K562 (cell line): ENCODE data around the gene GATA6. TPM values are rescaled to one million over a fixed set of nuclear protein-coding genes. Genes with fewer than 3 reads are reported as not detected.

ENCODE experiments used
- ATAC-seq: fragments of 200-7000 bp; cut with Tn5 transposase; 3 replicates; pipeline ENCODE4 v1.9.1; 2020; ENCODE audit warnings: moderate library complexity
- BruUV-seq: library from RNA; stranded (reverse); fragments of 400-500 nt; replicated peaks from 2 replicates; lab custom pipeline; 2021; lab: Mats Ljungman, UMichigan
- CTCF ChIA-PET: fragments of 300-600 bp; formaldehyde crosslinking; extraction: SDS; loops from one replicate; lab custom pipeline; 2021; ENCODE audit warnings: low intra/inter-chr PET ratio; lab: Yijun Ruan, JAX
- POLR2A ChIA-PET: fragments of 300-600, 350-650 bp; sonication (Branson Sonifier 250); formaldehyde crosslinking; extraction: SDS; loops from one replicate; lab custom pipeline; 2021; ENCODE audit warnings: antibody characterized with exemption, inconsistent platforms; lab: Yijun Ruan, JAX
- DNase-seq, 4 experiments: peaks; one replicate each; pipeline versions ENCODE4 v3.0.0 to v3.0.0-alpha.2; 2011 to 2018; ENCODE audit warnings: low spot score in 3 of 4, mixed read lengths in 3 of 4; ENCODE audit errors: extremely low read depth in 1 of 4
- FAIRE-seq: peaks from 2 replicates; lab custom pipeline; 2011; peaks lifted over from hg19 to GRCh38; lab: Jason Lieb, UNC
- H2AFZ ChIP-seq: 2 replicates; pipeline ENCODE4 v1.6.0; 2011; ENCODE audit warnings: low read depth, low read length, control low read depth, inconsistent platforms
- H3K27ac ChIP-seq: fragments of 200-600 bp; 3 replicates; pipeline ENCODE4 v1.8.0; 2011; ENCODE audit warnings: low read depth, mild to moderate bottlenecking, control low read depth, inconsistent platforms, low read length, moderate library complexity, mixed read lengths; ENCODE audit errors: extremely low read depth
- H3K27me3 ChIP-seq, 2 experiments: fragments of 300-600 bp in 1 of 2; 2 replicates in 1 of 2; 3 replicates in 1 of 2; pipeline versions ENCODE4 v1.6.0 to v1.8.0; 2011; ENCODE audit warnings: inconsistent platforms in 2 of 2, low read length in 2 of 2, mild to moderate bottlenecking in 1 of 2, mixed read lengths in 1 of 2, moderate library complexity in 1 of 2; ENCODE audit not compliant: control insufficient read depth in 2 of 2, insufficient read depth in 2 of 2
- H3K36me3 ChIP-seq: fragments of 300-600 bp; 3 replicates; pipeline ENCODE4 v1.8.0; 2011; ENCODE audit warnings: mild to moderate bottlenecking, low read length, inconsistent platforms; ENCODE audit not compliant: control insufficient read depth, insufficient read depth
- H3K4me1 ChIP-seq, 2 experiments: fragments of 200-600 bp in 1 of 2; replicated peaks in 1 of 2; 2 replicates in 1 of 2; 3 replicates in 1 of 2; pipeline versions ENCODE4 v1.5.1 to v1.8.0; 2011; ENCODE audit warnings: inconsistent platforms in 2 of 2, low read length in 2 of 2, mild to moderate bottlenecking in 1 of 2, mixed read lengths in 1 of 2, moderate library complexity in 1 of 2; ENCODE audit not compliant: control insufficient read depth in 2 of 2, insufficient read depth in 2 of 2
- H3K4me2 ChIP-seq: 2 replicates; pipeline ENCODE4 v1.6.1; 2011; ENCODE audit warnings: low read length, control low read depth, inconsistent platforms, mixed read lengths; ENCODE audit not compliant: insufficient read depth
- H3K4me3 ChIP-seq: fragments of 200-600 bp; sonication (generic), shearing (Covaris generic); 2 replicates; pipeline ENCODE4 v1.5.1; 2016; ENCODE audit warnings: control low read depth, inconsistent platforms
- H3K79me2 ChIP-seq: fragments of 200-600 bp; 3 replicates; pipeline ENCODE4 v1.8.0; 2011; ENCODE audit warnings: low read length, inconsistent platforms; ENCODE audit not compliant: control insufficient read depth, insufficient read depth
- H3K9ac ChIP-seq, 2 experiments: 2 replicates each; pipeline versions ENCODE4 v1.6.0 to v1.6.1; 2011; ENCODE audit warnings: low read depth in 2 of 2, low read length in 2 of 2, control low read depth in 1 of 2, inconsistent platforms in 1 of 2, mild to moderate bottlenecking in 1 of 2, mixed read lengths in 1 of 2; ENCODE audit not compliant: insufficient read depth in 1 of 2
- H3K9me1 ChIP-seq: one replicate; pipeline ENCODE4 v1.6.0; 2011; ENCODE audit warnings: inconsistent platforms, mild to moderate bottlenecking, low read length, moderate library complexity; ENCODE audit not compliant: control insufficient read depth, insufficient read depth
- H3K9me3 ChIP-seq: replicated peaks from 2 replicates; pipeline ENCODE4 v1.5.1; 2011; ENCODE audit warnings: low read depth, low read length, inconsistent platforms; ENCODE audit not compliant: control insufficient read depth, insufficient read depth
- H4K20me1 ChIP-seq: replicated peaks from 2 replicates; pipeline ENCODE4 v1.6.1; 2011; ENCODE audit warnings: low read length, inconsistent platforms, mixed read lengths; ENCODE audit not compliant: control insufficient read depth, insufficient read depth
- ATF1 ChIP-seq, 2 experiments: fragments of 450-650 bp in 1 of 2; IDR thresholded peaks; 2 replicates each; pipeline ENCODE4 v1.6.1; 2016; ENCODE audit warnings: missing compliant biosample characterization in 1 of 2, missing genetic modification characterization in 1 of 2
- BACH1 ChIP-seq: fragments of 200-800 bp; sonication (Bioruptor generic); IDR thresholded peaks from 2 replicates; pipeline ENCODE4 v1.6.1; 2016; ENCODE audit warnings: missing genetic modification characterization, missing compliant biosample characterization
- CBX8 ChIP-seq: fragments of 200-600 bp; sonication (generic); IDR thresholded peaks from 2 replicates; pipeline ENCODE4 v1.6.1; 2012; ENCODE audit warnings: borderline replicate concordance, mixed run types, low read depth, mild to moderate bottlenecking, moderate library complexity, mixed read lengths, low read length, control low read depth, inconsistent platforms; ENCODE audit not compliant: poor library complexity, severe bottlenecking; ENCODE audit errors: extremely low read depth
- CEBPB ChIP-seq: fragments of 450-650 bp; IDR thresholded peaks from 2 replicates; pipeline ENCODE4 v1.6.1; 2016; ENCODE audit warnings: missing genetic modification characterization, missing compliant biosample characterization
- POLR3G ChIP-seq: IDR thresholded peaks from 2 replicates; pipeline ENCODE4 v1.6.1; 2011; ENCODE audit not compliant: insufficient read length, insufficient replicate concordance; ENCODE audit errors: extremely low read depth
- SAFB ChIP-seq: fragments of 200-400 bp; formaldehyde crosslinking; IDR thresholded peaks from 2 replicates; pipeline ENCODE4 v1.6.1; 2017; ENCODE audit warnings: low read depth, low read length, borderline replicate concordance
- TEAD1 ChIP-seq, 2 experiments: fragments of 450-650 bp in 1 of 2; sonication (generic) in 1 of 2; formaldehyde crosslinking; IDR thresholded peaks; 2 replicates each; pipeline versions ENCODE4 v1.4.0 to v1.8.0; 2020 to 2022; ENCODE audit warnings: mild to moderate bottlenecking in 2 of 2, missing genetic modification reagents in 1 of 2
- WGBS: fragments of 100-300 bp; shearing (Covaris generic); methylation state at CpG from one replicate; pipeline ENCODE4 v1.1.6; 2016; ENCODE audit warnings: low coverage, mixed read lengths; ENCODE audit not compliant: insufficient coverage; ENCODE audit errors: missing lambda C conversion rate; 5-methylcytosine and 5-hydroxymethylcytosine counted together
- in situ Hi-C: fragments of 300-500 bp; cut with MboI; formaldehyde crosslinking; loops from 4 replicates; pipeline ENCODE4 v1.15.0; 2018; ENCODE audit warnings: inconsistent platforms, mixed read lengths
- intact Hi-C: fragments of 100-400 bp; cut with micrococcal nuclease; formaldehyde crosslinking; loops from 2 replicates; pipeline ENCODE4 v1.14.2; 2022
- polyA plus RNA-seq, 8 experiments: library from polyadenylated mRNA; depleted of rRNA in 4 of 8; stranded (reverse) in 5 of 8; unstranded in 3 of 8; fragments of >200 nt; fragmentation: Nextera tagmentation in 2 of 8; fragmentation: Illumina TruSeq in 1 of 8; extraction: Ambion mirVana in 2 of 8; extraction: Trizol in 1 of 8; gene quantifications; 2 replicates each; pipeline versions ENCODE4 v1.2.1 to v1.2.3, GENCODE V29; 2011 to 2014; ENCODE audit warnings: inconsistent platforms in 1 of 8, missing spikeins in 1 of 8
- total RNA-seq, 7 experiments: library from RNA; depleted of rRNA in 6 of 7; stranded (reverse); fragments of >200 nt in 6 of 7; fragmentation: Illumina TruSeq in 2 of 7; extraction: Trizol in 2 of 7; gene quantifications; 2 replicates each; pipeline versions ENCODE4 v1.2.1 to v1.2.3, GENCODE V29; 2011 to 2021; ENCODE audit warnings: low replicate concordance in 1 of 7
- TF ChIP-seq, protein P1 (sequence below): fragments of 250-450 bp; sonication (Bioruptor Pico); IDR thresholded peaks from 2 replicates; pipeline ENCODE4 v1.9.0; 2021; ENCODE audit warnings: mild to moderate bottlenecking
- TF ChIP-seq, protein P2 (sequence below): IDR thresholded peaks from 2 replicates; pipeline ENCODE4 v1.6.1; 2011; ENCODE audit warnings: borderline replicate concordance, low read depth, mild to moderate bottlenecking, moderate library complexity, low read length; ENCODE audit not compliant: insufficient read depth, poor library complexity, severe bottlenecking
- TF ChIP-seq, protein P3 (sequence below): sonication (generic); formaldehyde crosslinking; IDR thresholded peaks from 2 replicates; pipeline ENCODE4 v1.8.1; 2022; ENCODE audit warnings: missing genetic modification reagents

GATA6 gene
- total and polyA plus RNA-seq, 9 of the 15 experiments (the other 6 are each of a cell fraction or from before 2014, with no cell fraction given) = 0.01 to 0.24 (median 0.16) TPM; not detected in 5

DNA sequence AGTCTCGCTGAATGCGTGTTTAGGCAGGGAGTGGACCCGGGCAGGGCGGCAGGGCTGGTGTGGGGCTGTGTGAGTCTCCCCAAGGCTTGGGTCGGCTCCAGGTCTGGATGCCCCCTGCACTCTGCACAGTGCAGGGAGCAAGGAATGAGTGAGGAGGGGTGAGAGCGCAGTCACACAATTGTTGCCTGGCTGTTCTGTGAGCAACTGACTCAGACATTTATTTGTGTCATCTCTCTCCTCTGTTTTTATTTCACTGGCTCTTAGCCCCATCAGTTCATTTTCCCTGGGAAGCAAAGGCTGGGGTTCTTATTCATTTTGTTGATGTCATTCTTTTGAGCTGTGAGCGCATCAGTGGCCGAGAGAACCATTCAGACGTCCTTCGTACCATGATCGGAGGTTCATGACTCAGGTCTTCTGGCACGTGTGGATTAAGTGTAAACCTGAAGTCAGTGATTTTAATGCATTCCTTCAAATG is 61.1 kb downstream of the GATA6 start:
- H3K27me3 ChIP-seq = peaks cover 10 to 14% of the 10 kb centered on the region in 2 experiments; a peak in 3 of 5 replicates
- no peak for DNase-seq
- no peak for ATAC-seq
- H3K4me2 ChIP-seq = no peak overlapping the region
- ChIA-PET POLR2A (no interaction called here), CTCF (no interaction called here)
- 3% methylated on average over 12 of the region's 12 CpGs for WGBS
- in situ Hi-C loops = no loop called here
- intact Hi-C loops = no loop called here
- no peak for FAIRE-seq
- TF ChIP-seq, protein P1, sequence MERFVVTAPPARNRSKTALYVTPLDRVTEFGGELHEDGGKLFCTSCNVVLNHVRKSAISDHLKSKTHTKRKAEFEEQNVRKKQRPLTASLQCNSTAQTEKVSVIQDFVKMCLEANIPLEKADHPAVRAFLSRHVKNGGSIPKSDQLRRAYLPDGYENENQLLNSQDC (CRISPR knock-in tag) = no peak
- no peak for TF ChIP-seq BACH1 (tag)
- TF ChIP-seq CEBPB = no peak
- no peak for TF ChIP-seq CBX8
- TF ChIP-seq TEAD1 (CRISPR knock-in tag; IDR thresholded peaks at IDR 0.05) = no peak
- TF ChIP-seq, protein P2, sequence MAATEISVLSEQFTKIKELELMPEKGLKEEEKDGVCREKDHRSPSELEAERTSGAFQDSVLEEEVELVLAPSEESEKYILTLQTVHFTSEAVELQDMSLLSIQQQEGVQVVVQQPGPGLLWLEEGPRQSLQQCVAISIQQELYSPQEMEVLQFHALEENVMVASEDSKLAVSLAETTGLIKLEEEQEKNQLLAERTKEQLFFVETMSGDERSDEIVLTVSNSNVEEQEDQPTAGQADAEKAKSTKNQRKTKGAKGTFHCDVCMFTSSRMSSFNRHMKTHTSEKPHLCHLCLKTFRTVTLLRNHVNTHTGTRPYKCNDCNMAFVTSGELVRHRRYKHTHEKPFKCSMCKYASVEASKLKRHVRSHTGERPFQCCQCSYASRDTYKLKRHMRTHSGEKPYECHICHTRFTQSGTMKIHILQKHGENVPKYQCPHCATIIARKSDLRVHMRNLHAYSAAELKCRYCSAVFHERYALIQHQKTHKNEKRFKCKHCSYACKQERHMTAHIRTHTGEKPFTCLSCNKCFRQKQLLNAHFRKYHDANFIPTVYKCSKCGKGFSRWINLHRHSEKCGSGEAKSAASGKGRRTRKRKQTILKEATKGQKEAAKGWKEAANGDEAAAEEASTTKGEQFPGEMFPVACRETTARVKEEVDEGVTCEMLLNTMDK = no peak
- no peak for TF ChIP-seq POLR3G
- TF ChIP-seq, protein P3, sequence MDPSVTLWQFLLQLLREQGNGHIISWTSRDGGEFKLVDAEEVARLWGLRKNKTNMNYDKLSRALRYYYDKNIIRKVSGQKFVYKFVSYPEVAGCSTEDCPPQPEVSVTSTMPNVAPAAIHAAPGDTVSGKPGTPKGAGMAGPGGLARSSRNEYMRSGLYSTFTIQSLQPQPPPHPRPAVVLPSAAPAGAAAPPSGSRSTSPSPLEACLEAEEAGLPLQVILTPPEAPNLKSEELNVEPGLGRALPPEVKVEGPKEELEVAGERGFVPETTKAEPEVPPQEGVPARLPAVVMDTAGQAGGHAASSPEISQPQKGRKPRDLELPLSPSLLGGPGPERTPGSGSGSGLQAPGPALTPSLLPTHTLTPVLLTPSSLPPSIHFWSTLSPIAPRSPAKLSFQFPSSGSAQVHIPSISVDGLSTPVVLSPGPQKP = no peak
- TF ChIP-seq ATF1 (CRISPR knock-in tag; IDR thresholded peaks at IDR 0.05) = no peak
- TF ChIP-seq ATF1 (tag; IDR thresholded peaks at IDR 0.05) = no peak
- no peak for TF ChIP-seq SAFB
- H3K79me2 ChIP-seq = no peaks in the 10 kb centered on the region
- H3K9me3 ChIP-seq = no peaks in the 10 kb centered on the region
- no peak overlapping the region for H3K27ac ChIP-seq
- no TSS peak for BruUV-seq
- no peaks in the 10 kb centered on the region for H3K4me1 ChIP-seq
- H4K20me1 ChIP-seq = 0 out of 2 replicates have a peak, but pooled peaks cover 4% of the 10 kb centered on the region
- no peak overlapping the region for H3K4me3 ChIP-seq
- no peaks in the 10 kb centered on the region for H3K36me3 ChIP-seq
- no peak overlapping the region for H3K9ac ChIP-seq
- H3K9me1 ChIP-seq = no peaks in the 10 kb centered on the region
- H2AFZ ChIP-seq = no peak overlapping the region
